Lower leg skin (tissue), 4 donors: ENCODE data around the gene NHERF2. TPM values are rescaled to one million over a fixed set of nuclear protein-coding genes. Genes with fewer than 3 reads are reported as not detected.

ENCODE experiments used
- DNase-seq, 2 donors: peaks; one replicate each; pipeline ENCODE4 v3.0.0-alpha.2; 2019; ENCODE audit warnings: low spot score in 2 of 2
- H3K4me3 ChIP-seq: fragments of 200-600 bp; sonication (generic); 2 replicates; pipeline ENCODE4 v1.5.1; 2017; ENCODE audit warnings: mild to moderate bottlenecking, low read depth; ENCODE audit not compliant: poor library complexity, severe bottlenecking
- POLR2A ChIP-seq, 2 donors: fragments of 450-650 bp; IDR thresholded peaks; one replicate each; pipeline ENCODE4 v1.6.1; 2016 to 2017; ENCODE audit warnings: antibody characterized with exemption in 2 of 2, mild to moderate bottlenecking in 1 of 2, moderate library complexity in 1 of 2
- WGBS, 2 donors: methylation state at CpG; one replicate each; pipeline ENCODE4 v1.1.5; 2018; 5-methylcytosine and 5-hydroxymethylcytosine counted together
- intact Hi-C: fragments of 100-400 bp; cut with DNase I; formaldehyde crosslinking; loops from one replicate; pipeline ENCODE4 v1.15.0; 2023; ENCODE audit warnings: low total_unique reads
- total RNA-seq, 4 donors: library from RNA; depleted of rRNA; stranded (reverse); fragments of >200 nt; gene quantifications; one replicate each; pipeline ENCODE4 v1.1.0, GENCODE V29; 2016
- TF ChIP-seq, protein P1 (sequence below), 3 donors: fragments of 450-650 bp; IDR thresholded peaks; one replicate each; pipeline ENCODE4 v1.5.1; 2016; ENCODE audit warnings: antibody characterized with exemption in 3 of 3, mild to moderate bottlenecking in 3 of 3, moderate library complexity in 2 of 3

The NHERF2 gene
- total RNA-seq, 4 donors from 2014 or later, result 11.9 to 30.6 (median 27.3) TPM

DNA sequence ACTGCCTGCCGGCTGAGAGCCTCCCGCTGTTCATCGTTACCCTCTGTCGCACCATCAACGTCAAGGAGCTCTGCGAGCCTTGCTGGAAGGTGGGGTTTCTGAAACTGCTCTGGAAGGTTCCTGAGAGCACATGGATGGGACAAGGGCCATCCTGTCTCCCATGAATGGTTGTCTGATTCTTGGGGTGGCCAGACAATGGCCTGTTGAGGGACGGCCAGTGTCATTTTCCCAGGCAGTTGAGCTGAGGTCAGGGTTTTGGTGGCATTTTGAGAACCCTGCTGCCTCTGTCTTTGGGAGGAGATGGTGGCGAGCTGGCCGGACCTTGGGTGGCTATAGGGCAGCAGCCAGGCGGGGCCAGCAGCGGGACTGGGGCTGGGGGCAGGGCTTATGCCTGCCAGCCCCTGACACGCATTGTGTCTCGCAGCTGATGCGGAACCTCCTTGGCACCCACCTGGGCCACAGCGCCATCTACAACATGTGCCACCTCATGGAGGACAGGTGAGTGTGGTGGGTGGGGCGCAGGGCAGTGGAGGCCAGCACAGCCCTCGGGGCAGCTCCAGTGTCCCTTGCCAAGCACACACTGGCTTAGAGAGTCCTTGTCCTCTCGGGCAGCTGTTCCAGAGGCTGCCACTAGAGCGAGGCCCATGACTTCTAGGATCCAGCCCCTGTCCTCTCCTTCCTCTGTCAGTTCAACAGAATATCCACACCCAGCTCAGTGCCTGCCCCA, 30.1 kb downstream of the NHERF2 start:
- H3K4me3 ChIP-seq, result no peak overlapping the region
- DNase-seq, result no peak
- intact Hi-C loops, result no loop called here
- 89 to 91% methylated on average over 18 to 19 of the region's 19 CpGs for WGBS, 2 donors
- TF ChIP-seq, protein P1, sequence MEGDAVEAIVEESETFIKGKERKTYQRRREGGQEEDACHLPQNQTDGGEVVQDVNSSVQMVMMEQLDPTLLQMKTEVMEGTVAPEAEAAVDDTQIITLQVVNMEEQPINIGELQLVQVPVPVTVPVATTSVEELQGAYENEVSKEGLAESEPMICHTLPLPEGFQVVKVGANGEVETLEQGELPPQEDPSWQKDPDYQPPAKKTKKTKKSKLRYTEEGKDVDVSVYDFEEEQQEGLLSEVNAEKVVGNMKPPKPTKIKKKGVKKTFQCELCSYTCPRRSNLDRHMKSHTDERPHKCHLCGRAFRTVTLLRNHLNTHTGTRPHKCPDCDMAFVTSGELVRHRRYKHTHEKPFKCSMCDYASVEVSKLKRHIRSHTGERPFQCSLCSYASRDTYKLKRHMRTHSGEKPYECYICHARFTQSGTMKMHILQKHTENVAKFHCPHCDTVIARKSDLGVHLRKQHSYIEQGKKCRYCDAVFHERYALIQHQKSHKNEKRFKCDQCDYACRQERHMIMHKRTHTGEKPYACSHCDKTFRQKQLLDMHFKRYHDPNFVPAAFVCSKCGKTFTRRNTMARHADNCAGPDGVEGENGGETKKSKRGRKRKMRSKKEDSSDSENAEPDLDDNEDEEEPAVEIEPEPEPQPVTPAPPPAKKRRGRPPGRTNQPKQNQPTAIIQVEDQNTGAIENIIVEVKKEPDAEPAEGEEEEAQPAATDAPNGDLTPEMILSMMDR (IDR thresholded peaks at IDR 0.05), result no peak
- TF ChIP-seq POLR2A (IDR thresholded peaks at IDR 0.05), result no peak

DNA sequence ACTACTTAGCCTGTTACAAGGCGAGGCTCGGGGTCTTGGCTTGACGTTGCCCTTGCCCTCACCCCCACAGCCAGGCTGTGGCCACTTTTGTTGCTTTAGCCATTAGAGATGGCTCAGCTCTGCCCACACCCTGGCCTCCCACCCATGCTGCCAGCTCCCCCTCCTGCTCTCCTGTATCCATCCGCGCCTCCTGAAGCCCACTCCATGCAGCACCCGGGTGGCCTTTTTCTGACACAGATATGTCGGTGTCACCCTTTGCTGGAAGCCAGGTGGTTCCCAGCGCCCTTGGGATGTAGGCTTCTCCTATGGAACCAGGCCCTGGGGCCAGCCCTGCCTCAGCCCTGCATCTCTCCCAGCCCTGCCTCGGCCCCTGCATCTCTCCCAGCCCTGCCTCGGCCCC, 30.7 kb downstream of the NHERF2 start:
- WGBS, 2 donors, result 93 to 95% methylated on average over 10 of the region's 10 CpGs
- no peak overlapping the region for H3K4me3 ChIP-seq
- no peak for DNase-seq
- TF ChIP-seq POLR2A (IDR thresholded peaks at IDR 0.05), result no peak
- TF ChIP-seq, protein P1 (IDR thresholded peaks at IDR 0.05), result no peak
- intact Hi-C loops, result no loop called here

DNA sequence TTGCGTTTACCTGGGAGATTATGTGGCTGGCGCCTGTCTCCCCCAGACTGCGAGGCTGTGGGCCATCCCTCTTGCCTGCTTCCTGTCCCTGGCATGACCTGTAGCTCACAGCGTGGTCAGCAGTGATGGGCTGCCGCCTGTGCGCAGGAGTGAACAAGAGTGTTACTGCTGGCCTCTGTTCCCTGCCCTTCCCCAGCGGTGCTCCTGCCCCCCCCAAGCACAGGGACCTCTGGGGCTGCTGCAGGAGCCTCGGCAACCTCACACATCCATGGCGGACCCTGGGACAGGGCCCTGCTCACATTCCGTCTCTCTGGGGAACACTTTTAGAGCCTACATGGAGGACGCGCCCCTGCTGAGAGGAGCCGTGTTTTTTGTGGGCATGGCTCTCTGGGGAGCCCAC, 31.7 kb downstream of the NHERF2 start:
- intact Hi-C loops, result no loop called here
- no peak overlapping the region for H3K4me3 ChIP-seq
- DNase-seq, result no peak
- WGBS, 2 donors, result 88 to 94% methylated on average over 13 of the region's 13 CpGs
- TF ChIP-seq, protein P1 (IDR thresholded peaks at IDR 0.05), result no peak
- no peak for TF ChIP-seq POLR2A (IDR thresholded peaks at IDR 0.05)

DNA sequence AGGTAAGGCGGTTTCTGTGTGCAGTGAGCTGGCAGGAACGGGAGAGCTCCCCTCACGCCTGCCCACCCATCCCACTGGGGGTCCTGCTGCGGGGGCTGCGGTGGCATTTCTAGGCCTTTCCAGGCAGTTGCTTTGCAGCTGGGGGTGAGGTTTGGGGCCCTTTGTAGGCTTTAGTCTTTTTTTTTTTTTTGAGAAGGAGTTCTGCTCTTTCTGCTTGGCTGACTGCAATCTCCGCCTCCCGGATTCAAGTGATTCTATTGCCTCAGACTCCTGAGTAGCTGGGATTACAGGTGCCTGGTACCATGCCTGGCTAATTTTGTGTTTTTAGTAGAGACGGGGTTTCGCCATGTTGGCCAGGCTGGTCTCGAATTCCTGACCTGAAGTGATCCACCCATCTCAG, 32.2 kb downstream of the NHERF2 start:
- TF ChIP-seq, protein P1 (IDR thresholded peaks at IDR 0.05), result no peak
- no peak for TF ChIP-seq POLR2A (IDR thresholded peaks at IDR 0.05)
- 93 to 96% methylated on average over 10 of the region's 10 CpGs for WGBS, 2 donors
- intact Hi-C loops, result no loop called here
- DNase-seq, result no peak
- no peak overlapping the region for H3K4me3 ChIP-seq

DNA sequence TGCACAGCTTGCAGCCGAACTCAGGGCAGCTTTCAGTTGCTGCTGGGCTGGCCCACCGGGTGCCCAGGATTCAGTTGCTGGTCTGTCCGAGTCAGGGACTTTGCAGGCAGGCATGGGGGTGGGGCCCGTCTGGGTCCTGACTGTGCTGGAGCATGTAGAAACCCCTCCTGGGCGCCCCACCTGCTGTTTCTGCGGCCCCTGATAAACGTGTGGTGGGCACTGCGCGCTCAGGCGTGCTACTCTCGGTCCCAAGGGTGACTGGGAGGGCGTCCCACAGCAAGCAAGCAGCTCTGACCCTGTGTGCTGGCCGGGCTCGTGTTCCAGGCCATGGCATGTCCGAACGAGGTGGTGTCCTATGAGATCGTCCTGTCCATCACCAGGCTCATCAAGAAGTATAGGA, 33.6 kb downstream of the NHERF2 start:
- intact Hi-C loops, result no loop called here
- no peak overlapping the region for H3K4me3 ChIP-seq
- 81 to 89% methylated on average over 15 to 17 of the region's 17 CpGs for WGBS, 2 donors
- no peak for DNase-seq
- no peak for TF ChIP-seq POLR2A (IDR thresholded peaks at IDR 0.05)
- TF ChIP-seq, protein P1 (IDR thresholded peaks at IDR 0.05), result no peak

DNA sequence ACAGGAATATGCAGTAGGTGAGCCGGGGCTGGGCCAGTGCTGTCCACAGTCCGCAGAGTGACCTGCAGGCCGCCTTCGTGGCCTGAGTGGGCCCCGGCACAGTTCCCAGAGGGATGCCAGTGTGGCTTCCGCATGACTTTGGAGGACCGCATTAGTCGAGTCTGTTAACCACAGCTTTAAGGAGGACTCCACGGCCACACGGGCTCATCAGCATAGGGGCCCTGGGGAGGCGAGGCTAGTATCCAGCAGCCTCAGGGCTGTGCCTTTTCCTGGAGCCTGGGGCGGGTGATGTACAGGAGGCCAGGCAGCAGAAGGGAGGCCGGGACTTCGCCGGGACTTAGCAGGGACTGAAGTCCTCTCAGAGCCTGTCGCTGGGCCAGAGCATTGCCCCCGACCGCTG, 34.3 kb downstream of the NHERF2 start:
- intact Hi-C loops, result no loop called here
- WGBS, 2 donors, result 92 to 95% methylated on average over 10 to 18 of the region's 18 CpGs
- TF ChIP-seq POLR2A (IDR thresholded peaks at IDR 0.05), result no peak
- TF ChIP-seq, protein P1 (IDR thresholded peaks at IDR 0.05), result no peak
- no peak for DNase-seq
- H3K4me3 ChIP-seq, result no peak overlapping the region
